ENCODE measurements around the gene ZNF649.

ZNF649 gene

DNA sequence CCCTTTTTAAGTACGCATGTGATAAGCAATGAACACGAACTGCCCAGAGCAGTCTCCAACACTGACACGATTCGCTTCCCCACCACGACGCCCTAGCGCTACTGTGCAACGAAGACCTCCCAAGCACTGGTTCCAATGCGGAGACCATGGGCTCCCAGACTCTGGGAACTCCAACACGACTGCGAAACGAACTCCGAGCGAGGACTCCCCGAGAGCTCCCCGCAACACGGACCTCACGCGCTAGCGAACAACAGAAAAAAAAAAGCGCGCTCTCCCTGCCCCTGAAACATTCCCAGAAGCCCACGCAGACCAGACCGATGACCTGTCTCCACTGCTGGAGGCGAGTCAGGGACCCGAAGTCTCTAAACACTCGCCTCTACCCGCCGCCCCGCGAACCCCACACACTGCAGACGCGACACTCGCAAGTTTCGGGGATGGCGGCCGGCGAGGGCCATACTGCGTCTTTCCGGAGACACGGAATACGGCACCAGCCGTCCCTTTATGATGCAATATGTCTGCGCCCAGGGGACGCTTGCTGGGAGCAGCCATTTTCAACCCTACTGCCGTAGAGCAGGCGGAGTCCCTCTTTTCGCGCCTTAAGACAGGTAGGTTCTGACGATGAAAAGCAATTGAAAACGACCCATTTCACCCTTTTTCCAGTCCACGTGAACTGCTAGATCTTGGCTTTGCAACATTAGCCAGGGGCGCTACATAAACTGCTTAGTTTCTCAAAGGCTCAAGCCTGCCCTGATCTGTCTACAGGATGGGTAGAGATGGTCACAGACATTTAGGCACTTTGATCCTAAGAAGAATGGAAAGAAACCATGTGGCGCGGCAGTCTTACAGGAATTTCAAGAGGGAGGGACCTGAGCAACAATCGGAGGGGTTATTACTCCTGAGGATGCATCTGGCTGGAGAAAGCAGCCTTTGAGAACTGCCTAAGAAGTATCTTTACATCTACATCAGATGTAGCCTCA is 17.0 kb downstream of the ZNF649 start, which contains the start of gene ZNF577:
Gene ZNF577 (minus strand): TSS at position 430 of the 977 bp plus-strand sequence. CDS start 7,569 bp downstream, outside the sequence.
- Histone ChIP-seq H3K4me1 (ENCODE audit: insufficient read depth, low read length) (peaks cover 8% of the 10 kb centered on the region), H3K9ac (ENCODE audit: low read length) (peak within 1 kb of the TSS; percentile 79), H3K4me3 (ENCODE audit: low read depth in 1 of 2, low read length in 2 of 2) (peak within 1 kb of the TSS; percentile 68 to 80), H3K27me3 (ENCODE audit: control insufficient read depth in 1 of 2, insufficient read depth in 2 of 2, low read length in 2 of 2) (no peaks in the 10 kb centered on the region), H3K36me3 (ENCODE audit: insufficient read depth, low read length) (peaks cover 23% of the 10 kb centered on the region), H3K27ac (ENCODE audit: low read depth, low read length) (peak within 1 kb of the TSS; percentile 67), H3K9me3 (ENCODE audit: low read length) (peaks cover 34% of the 10 kb centered on the region)

DNA sequence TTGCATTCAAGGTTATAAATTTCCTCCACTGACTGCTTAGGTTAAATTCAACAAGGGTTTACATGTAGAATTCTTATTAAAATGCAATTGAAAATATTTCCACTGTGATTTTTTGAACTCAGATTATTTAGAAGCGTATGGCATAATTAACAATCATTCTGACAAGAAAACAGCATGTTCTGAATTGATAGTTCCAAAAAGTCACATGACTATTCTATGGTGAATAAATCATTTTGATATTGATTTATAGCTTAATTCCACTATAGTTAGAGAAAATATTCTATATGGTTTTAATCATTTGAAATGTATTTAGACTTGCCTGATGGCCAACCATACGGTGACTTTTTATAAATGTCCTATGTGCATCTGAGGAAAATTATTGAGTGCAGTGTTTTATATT is 20.1 kb downstream of the ZNF649 start:
- Histone ChIP-seq H3K9me3 (ENCODE audit: low read length) (peaks cover 6% of the 10 kb centered on the region), H3K4me3 (ENCODE audit: low read depth in 1 of 2, low read length in 2 of 2) (no peak overlapping the region), H3K4me1 (ENCODE audit: insufficient read depth, low read length) (peaks cover 8% of the 10 kb centered on the region), H3K27me3 (ENCODE audit: control insufficient read depth in 1 of 2, insufficient read depth in 2 of 2, low read length in 2 of 2) (no peaks in the 10 kb centered on the region), H3K27ac (ENCODE audit: low read depth, low read length) (no peak overlapping the region), H3K36me3 (ENCODE audit: insufficient read depth, low read length) (peaks cover 16% of the 10 kb centered on the region), H3K9ac (ENCODE audit: low read length) (no peak overlapping the region)

DNA sequence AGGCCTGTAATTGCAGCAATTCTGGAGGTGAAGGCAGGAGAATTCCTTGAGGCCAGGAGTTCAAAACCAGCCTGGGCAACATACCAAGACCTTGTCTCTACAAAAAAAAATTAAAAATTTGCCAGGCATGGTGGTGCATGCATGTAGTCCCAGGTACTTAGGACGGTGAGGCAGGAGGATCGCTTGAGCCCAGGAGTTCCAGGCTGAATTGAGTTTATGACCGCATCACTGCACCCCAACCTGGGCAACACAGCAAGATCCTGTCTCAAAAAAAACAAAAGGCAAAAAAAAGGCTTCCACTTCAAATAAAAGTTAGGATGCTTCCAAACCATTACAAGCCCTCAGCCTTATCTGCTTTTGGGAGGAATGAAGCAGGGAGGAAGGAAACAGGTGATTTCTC is 22.3 kb downstream of the ZNF649 start:
- Histone ChIP-seq H3K36me3 (ENCODE audit: insufficient read depth, low read length) (peaks cover 26% of the 10 kb centered on the region), H3K4me1 (ENCODE audit: insufficient read depth, low read length) (peaks cover 8% of the 10 kb centered on the region), H3K27ac (ENCODE audit: low read depth, low read length) (no peak overlapping the region), H3K9me3 (ENCODE audit: low read length) (no peaks in the 10 kb centered on the region), H3K4me3 (ENCODE audit: low read depth in 1 of 2, low read length in 2 of 2) (no peak overlapping the region), H3K27me3 (ENCODE audit: control insufficient read depth in 1 of 2, insufficient read depth in 2 of 2, low read length in 2 of 2) (no peaks in the 10 kb centered on the region), H3K9ac (ENCODE audit: low read length) (no peak overlapping the region)

DNA sequence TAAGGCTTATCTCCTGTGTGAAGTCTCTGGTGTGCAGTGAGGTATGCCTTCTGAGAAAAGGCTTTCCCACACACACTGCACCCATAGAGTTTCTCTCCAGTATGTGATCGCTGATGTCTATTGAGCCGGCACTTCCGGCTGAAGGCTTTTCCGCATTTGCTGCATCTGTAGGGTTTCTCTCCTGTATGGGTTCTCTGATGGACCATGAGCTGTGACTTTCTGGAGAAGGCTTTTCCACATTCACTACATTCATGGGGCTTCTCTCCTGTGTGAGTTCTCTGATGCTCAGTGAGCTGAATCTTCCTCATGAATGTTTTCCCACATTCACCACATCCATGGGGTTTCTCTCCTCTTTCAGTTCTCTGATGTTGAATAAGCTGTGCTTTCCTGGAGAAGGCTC is 31.7 kb downstream of the ZNF649 start:
- peaks cover 53% of the 10 kb centered on the region for H3K36me3 ChIP-seq (ENCODE audit: insufficient read depth, low read length)
- no peaks in the 10 kb centered on the region for H3K27me3 ChIP-seq (ENCODE audit: control insufficient read depth in 1 of 2, insufficient read depth in 2 of 2, low read length in 2 of 2)
- peaks cover 34% of the 10 kb centered on the region for H3K9me3 ChIP-seq (ENCODE audit: low read length)
- no peak overlapping the region for H3K9ac ChIP-seq (ENCODE audit: low read length)
- H3K27ac ChIP-seq (ENCODE audit: low read depth, low read length): no peak overlapping the region
- peak overlapping the region in 1 of 2 donors; percentile 7 for H3K4me3 ChIP-seq (ENCODE audit: low read depth in 1 of 2, low read length in 2 of 2)
- no peaks in the 10 kb centered on the region for H3K4me1 ChIP-seq (ENCODE audit: insufficient read depth, low read length)

DNA sequence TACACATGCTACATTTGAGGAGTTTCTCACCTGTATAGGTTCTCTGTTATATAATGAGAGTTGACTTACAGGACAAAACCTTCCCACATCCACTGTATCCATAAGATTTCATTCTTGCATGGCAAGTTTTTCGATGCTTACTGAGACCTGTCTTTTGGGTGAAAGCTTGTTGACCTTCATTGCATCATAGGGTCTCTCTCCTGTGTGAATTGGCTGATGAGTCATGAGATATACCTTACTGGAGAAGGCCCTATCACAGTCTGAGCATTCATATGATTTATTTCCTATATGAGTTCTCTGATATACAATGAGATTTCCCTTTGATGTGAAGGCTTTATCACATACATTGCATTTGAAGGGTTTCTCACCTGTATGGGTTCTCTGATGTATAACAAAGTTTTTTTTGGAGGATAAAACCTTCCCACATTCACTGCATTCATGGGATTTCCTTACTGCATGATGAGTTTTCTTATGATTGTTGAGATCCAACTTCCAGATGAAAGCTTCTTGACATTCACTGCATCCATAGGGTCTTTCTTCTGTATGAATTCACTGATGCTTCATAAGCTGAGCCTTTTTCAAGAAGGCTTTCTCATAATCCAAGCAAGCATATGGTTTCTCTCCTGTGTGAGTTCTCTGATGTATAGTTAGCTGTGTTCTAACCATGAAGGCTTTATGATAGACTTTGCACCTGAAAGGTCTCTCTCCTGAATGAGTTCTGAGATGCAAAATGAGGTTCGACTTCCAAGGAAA is 42.8 kb downstream of the ZNF649 start:
- H3K9ac ChIP-seq (ENCODE audit: low read length): no peak overlapping the region
- no peaks in the 10 kb centered on the region for H3K27me3 ChIP-seq (ENCODE audit: control insufficient read depth in 1 of 2, insufficient read depth in 2 of 2, low read length in 2 of 2)
- H3K9me3 ChIP-seq (ENCODE audit: low read length): peaks cover 34% of the 10 kb centered on the region
- H3K27ac ChIP-seq (ENCODE audit: low read depth, low read length): no peak overlapping the region
- H3K4me1 ChIP-seq (ENCODE audit: insufficient read depth, low read length): no peaks in the 10 kb centered on the region
- H3K36me3 ChIP-seq (ENCODE audit: insufficient read depth, low read length): no peaks in the 10 kb centered on the region
- peak overlapping the region in 1 of 2 donors; percentile 1 for H3K4me3 ChIP-seq (ENCODE audit: low read depth in 1 of 2, low read length in 2 of 2)

All from muscle layer of colon (tissue), 2 donors.